GM19452 (cell line): ENCODE data around the gene TEX28.
A peak's percentile ranks its signal among the peaks of the same experiment; 100 is the strongest.
"Not testable (repeated sequence)": the region's sequence is repeated elsewhere in the genome, so short reads cannot be mapped to it uniquely, and the experiment has no call there.

Source experiments
- ATAC-seq: cut with Tn5 transposase; IDR thresholded peaks from one replicate; pipeline ENCODE4 v1.9.1; 2021; ENCODE audit not compliant: unreplicated experiment

Gene TEX28

GRCh38 chrX:154310616-154311536 is 16.0 kb upstream of the TEX28 start:
- no peak for ATAC-seq

- ATAC-seq = no peak
These were observed 14.3 kb upstream of the TEX28 start for GRCh38 chrX:154309041-154309775.

- no peak for ATAC-seq
These were observed 13.4 kb upstream of the TEX28 start for GRCh38 chrX:154308108-154308946.

- ATAC-seq = no peak
These were observed 12.3 kb upstream of the TEX28 start for GRCh38 chrX:154307202-154307601.

GRCh38 chrX:154305541-154306205 is 10.7 kb upstream of the TEX28 start:
- no peak for ATAC-seq

GRCh38 chrX:154304846-154305245 is 9.9 kb upstream of the TEX28 start:
- ATAC-seq = no peak

- ATAC-seq = no peak
These were observed 8.6 kb upstream of the TEX28 start for GRCh38 chrX:154303476-154303875.

GRCh38 chrX:154302998-154303397 is 8.1 kb upstream of the TEX28 start:
- ATAC-seq = not testable (repeated sequence)

- no peak for ATAC-seq
These were observed 5.9 kb upstream of the TEX28 start for GRCh38 chrX:154300816-154301215.

- no peak for ATAC-seq
These were observed 3.4 kb upstream of the TEX28 start for GRCh38 chrX:154298312-154298711.

- no peak for ATAC-seq
These were observed 1.8 kb upstream of the TEX28 start for GRCh38 chrX:154296731-154297130.

- no peak for ATAC-seq
These were observed 863 bp upstream of the TEX28 start, which contains the start of gene TKTL1 for GRCh38 chrX:154295664-154296310. TKTL1 (plus strand) TSS chrX:154295795; CDS start chrX:154295860, 65 bp downstream.

- not testable (repeated sequence) for ATAC-seq
These were observed 8.5 kb downstream of the TEX28 start for GRCh38 chrX:154286406-154286805.

- ATAC-seq = peak; percentile 86
These were observed 10.2 kb downstream of the TEX28 start for GRCh38 chrX:154284489-154285338.

- not testable (repeated sequence) for ATAC-seq
These were observed 25.7 kb downstream of the TEX28 start for GRCh38 chrX:154269245-154269644.

- ATAC-seq = not testable (repeated sequence)
These were observed 31.9 kb downstream of the TEX28 start for GRCh38 chrX:154263072-154263471.

- not testable (repeated sequence) for ATAC-seq
These were observed 36.2 kb downstream of the TEX28 start for GRCh38 chrX:154258711-154259110.

GRCh38 chrX:154257282-154257681 is 37.6 kb downstream of the TEX28 start, which contains the start of gene OPN1MW3:
OPN1MW3 (plus strand) TSS chrX:154257582; CDS start chrX:154257620, 38 bp downstream.
- ATAC-seq = not testable (repeated sequence)

GRCh38 chrX:154248076-154248475 is 46.8 kb downstream of the TEX28 start:
- not testable (repeated sequence) for ATAC-seq
